Stimulated activated naive CD8-positive, alpha-beta T cell treated with anti-CD3 and anti-CD28 coated beads, Interleukin-15, Interleukin-2, amounts not matched to agents 100 ng/mL and 50 ng/mL, for 24 hours (primary cell): ENCODE measurements around the gene SHISAL2A.
A peak's percentile ranks its signal among the peaks of the same experiment; 100 is the strongest.

Experiments
- H3K27ac Mint-ChIP-seq: one replicate; pipeline ENCODE4 v1.8.0; 2021; ENCODE audit warnings: mild to moderate bottlenecking, mixed read lengths
- H3K27me3 Mint-ChIP-seq: one replicate; pipeline ENCODE4 v1.8.0; 2021; ENCODE audit warnings: mixed read lengths
- H3K36me3 Mint-ChIP-seq: one replicate; pipeline ENCODE4 v1.8.0; 2021; ENCODE audit warnings: low read depth, mixed read lengths
- H3K4me1 Mint-ChIP-seq: one replicate; pipeline ENCODE4 v1.8.0; 2021; ENCODE audit warnings: low read depth, mixed read lengths
- H3K4me3 Mint-ChIP-seq: one replicate; pipeline ENCODE4 v1.8.0; 2021; ENCODE audit warnings: mild to moderate bottlenecking, mixed read lengths
- H3K9me3 Mint-ChIP-seq: one replicate; pipeline ENCODE4 v1.8.0; 2021; ENCODE audit warnings: mixed read lengths

Gene SHISAL2A

GRCh38 chr1:52632732-52633290 is at the start of gene SHISAL2A:
Gene SHISAL2A, plus strand, starts transcription at chr1:52633168. Its CDS starts 326 bp downstream, at chr1:52633494.
- Mint-ChIP-seq H3K36me3 (peaks cover 3% of the 10 kb centered on the region), H3K4me3 (peak within 1 kb of the TSS; percentile 89), H3K4me1 (peaks cover 67% of the 10 kb centered on the region), H3K27ac (peak within 1 kb of the TSS; percentile 97), H3K9me3 (no peaks in the 10 kb centered on the region), H3K27me3 (no peaks in the 10 kb centered on the region)

DNA sequence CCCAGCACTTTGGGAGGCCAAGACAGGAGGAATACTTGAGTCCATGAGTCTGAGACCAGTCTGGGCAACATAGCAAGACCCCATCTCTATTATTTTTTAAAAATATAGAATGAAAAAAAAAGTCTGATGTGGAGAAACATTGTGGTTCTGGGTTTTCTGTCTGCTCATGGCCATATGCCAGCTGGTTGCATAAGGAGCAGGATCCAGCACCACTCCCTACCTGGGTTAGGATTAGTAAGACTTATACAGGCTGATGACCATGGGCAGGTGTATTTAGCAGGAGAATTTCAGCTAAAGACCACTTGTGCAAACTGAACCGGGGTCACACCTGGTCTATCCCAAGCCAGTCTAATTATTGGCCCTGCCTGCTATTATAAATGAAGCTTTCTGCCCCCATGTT is 47.5 kb upstream of the SHISAL2A start:
- Mint-ChIP-seq H3K36me3 (no peaks in the 10 kb centered on the region), H3K27me3 (no peaks in the 10 kb centered on the region), H3K27ac (no peak overlapping the region), H3K9me3 (no peaks in the 10 kb centered on the region), H3K4me3 (no peak overlapping the region), H3K4me1 (no peaks in the 10 kb centered on the region)

- Mint-ChIP-seq H3K4me1 (peaks cover 7% of the 10 kb centered on the region), H3K27me3 (no peaks in the 10 kb centered on the region), H3K36me3 (no peaks in the 10 kb centered on the region), H3K9me3 (no peaks in the 10 kb centered on the region), H3K27ac (no peak overlapping the region), H3K4me3 (no peak overlapping the region)
Observed at GRCh38 chr1:52588027-52588426, 44.9 kb upstream of the SHISAL2A start.

DNA sequence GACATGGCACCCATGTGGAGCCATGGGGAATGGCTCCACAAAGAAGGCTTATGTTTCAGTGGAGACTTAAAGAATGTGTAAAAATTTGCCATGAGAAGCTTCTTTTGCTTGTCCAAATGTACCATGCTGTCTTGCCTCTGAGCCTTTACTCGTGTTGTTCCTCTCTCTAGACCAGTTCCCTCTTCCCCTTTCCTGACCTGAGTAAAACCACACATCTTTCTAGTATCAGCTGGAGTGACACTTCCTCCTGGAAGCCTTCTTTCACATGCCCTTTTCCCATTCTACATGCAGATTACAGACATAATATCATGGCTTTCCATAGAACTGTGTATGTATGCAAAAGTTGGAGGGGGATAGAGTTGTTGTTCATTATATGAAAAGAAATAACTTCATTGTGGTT is 44.4 kb upstream of the SHISAL2A start:
- Mint-ChIP-seq H3K4me3 (no peak overlapping the region), H3K27me3 (no peaks in the 10 kb centered on the region), H3K9me3 (no peaks in the 10 kb centered on the region), H3K4me1 (peaks cover 7% of the 10 kb centered on the region), H3K27ac (no peak overlapping the region), H3K36me3 (no peaks in the 10 kb centered on the region)

- no peaks in the 10 kb centered on the region for H3K9me3 Mint-ChIP-seq
- peaks cover 7% of the 10 kb centered on the region for H3K4me1 Mint-ChIP-seq
- H3K27ac Mint-ChIP-seq = no peak overlapping the region
- no peaks in the 10 kb centered on the region for H3K36me3 Mint-ChIP-seq
- H3K27me3 Mint-ChIP-seq = no peaks in the 10 kb centered on the region
- H3K4me3 Mint-ChIP-seq = no peak overlapping the region
Observed at GRCh38 chr1:52590266-52590665, 42.7 kb upstream of the SHISAL2A start.

DNA sequence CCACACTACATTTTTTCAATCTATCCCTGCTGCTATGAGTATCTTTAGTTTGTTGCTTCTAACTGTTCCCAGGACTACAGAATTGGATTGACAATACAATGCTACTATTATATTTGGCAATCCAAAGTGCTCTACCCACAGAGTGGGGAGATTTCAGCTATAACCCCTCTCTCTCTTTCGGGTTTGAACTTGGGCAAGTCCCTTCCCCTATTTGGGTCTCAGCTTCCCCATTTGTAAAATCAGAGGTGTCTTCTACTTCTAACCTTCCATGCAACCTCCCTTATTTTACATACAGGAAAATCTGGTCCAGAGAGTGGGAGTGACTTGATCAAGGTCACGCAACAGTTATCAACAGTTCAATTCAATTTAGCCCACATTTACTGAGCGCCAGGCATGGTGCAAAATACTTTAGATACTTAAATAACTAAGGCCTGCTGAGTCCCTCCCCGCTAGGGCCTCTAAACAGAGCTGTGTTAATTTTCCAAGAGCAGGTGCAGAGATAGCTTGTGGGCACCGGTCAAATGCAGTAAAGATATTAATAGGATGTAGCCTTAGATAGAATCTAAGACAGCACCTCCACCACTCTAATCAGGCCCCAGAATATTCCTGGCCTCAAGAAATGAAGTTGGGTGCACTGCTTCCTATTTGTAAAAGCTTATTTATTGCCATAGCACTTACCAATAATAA is 40.2 kb upstream of the SHISAL2A start:
- H3K36me3 Mint-ChIP-seq = no peaks in the 10 kb centered on the region
- H3K9me3 Mint-ChIP-seq = no peaks in the 10 kb centered on the region
- peaks cover 10% of the 10 kb centered on the region for H3K4me1 Mint-ChIP-seq
- H3K27ac Mint-ChIP-seq = no peak overlapping the region
- H3K27me3 Mint-ChIP-seq = no peaks in the 10 kb centered on the region
- H3K4me3 Mint-ChIP-seq = no peak overlapping the region

- H3K36me3 Mint-ChIP-seq = no peaks in the 10 kb centered on the region
- H3K9me3 Mint-ChIP-seq = no peaks in the 10 kb centered on the region
- H3K27ac Mint-ChIP-seq = no peak overlapping the region
- no peak overlapping the region for H3K4me3 Mint-ChIP-seq
- no peaks in the 10 kb centered on the region for H3K27me3 Mint-ChIP-seq
- peaks cover 10% of the 10 kb centered on the region for H3K4me1 Mint-ChIP-seq
Observed at GRCh38 chr1:52593495-52593894, 39.5 kb upstream of the SHISAL2A start.

DNA sequence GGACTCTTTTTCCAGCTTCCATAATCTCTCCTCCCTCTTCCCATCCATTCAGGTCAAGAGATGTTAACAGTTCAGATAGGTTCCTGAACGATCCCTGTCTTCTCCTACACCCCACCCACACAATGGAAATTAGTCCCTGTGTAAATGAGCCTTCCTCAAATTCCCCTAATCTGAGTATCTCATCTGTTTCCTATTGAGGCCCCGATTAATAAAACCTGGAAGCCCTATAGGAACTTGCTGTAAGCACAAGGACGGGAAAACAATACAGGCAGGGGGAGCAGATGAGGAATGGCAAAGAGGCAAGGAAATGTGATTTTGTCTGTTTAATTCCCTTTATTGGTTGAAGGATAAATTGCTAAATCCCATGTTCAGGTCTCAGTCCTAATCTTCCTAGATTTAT is 37.9 kb upstream of the SHISAL2A start:
- Mint-ChIP-seq H3K27ac (no peak overlapping the region), H3K9me3 (no peaks in the 10 kb centered on the region), H3K4me1 (peaks cover 10% of the 10 kb centered on the region), H3K4me3 (no peak overlapping the region), H3K36me3 (no peaks in the 10 kb centered on the region), H3K27me3 (no peaks in the 10 kb centered on the region)

GRCh38 chr1:52597912-52598311 is 35.1 kb upstream of the SHISAL2A start:
- Mint-ChIP-seq H3K4me1 (peaks cover 11% of the 10 kb centered on the region), H3K9me3 (no peaks in the 10 kb centered on the region), H3K27me3 (no peaks in the 10 kb centered on the region), H3K4me3 (no peak overlapping the region), H3K27ac (no peak overlapping the region), H3K36me3 (no peaks in the 10 kb centered on the region)

DNA sequence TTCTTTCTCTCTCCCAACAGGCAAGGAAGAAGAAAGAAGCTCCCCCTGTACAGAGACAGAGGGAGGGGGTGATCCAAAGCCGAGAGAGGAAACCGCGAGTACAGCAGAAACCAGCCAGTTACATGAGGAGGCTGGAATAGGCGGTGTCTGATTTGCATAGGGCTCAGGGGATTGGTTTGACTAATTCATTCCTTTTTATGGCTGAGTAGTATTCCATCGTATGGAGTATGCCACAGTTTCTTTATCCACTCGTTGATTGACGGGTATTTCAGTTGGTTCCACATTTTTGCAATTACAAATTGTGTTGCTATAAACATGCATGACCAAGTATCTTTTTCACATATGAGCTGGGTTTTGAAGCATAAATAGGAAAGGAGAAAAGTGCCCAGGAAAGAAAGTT is 34.2 kb upstream of the SHISAL2A start:
- Mint-ChIP-seq H3K9me3 (no peaks in the 10 kb centered on the region), H3K27me3 (no peaks in the 10 kb centered on the region), H3K36me3 (no peaks in the 10 kb centered on the region), H3K27ac (no peak overlapping the region), H3K4me1 (peaks cover 20% of the 10 kb centered on the region), H3K4me3 (no peak overlapping the region)

DNA sequence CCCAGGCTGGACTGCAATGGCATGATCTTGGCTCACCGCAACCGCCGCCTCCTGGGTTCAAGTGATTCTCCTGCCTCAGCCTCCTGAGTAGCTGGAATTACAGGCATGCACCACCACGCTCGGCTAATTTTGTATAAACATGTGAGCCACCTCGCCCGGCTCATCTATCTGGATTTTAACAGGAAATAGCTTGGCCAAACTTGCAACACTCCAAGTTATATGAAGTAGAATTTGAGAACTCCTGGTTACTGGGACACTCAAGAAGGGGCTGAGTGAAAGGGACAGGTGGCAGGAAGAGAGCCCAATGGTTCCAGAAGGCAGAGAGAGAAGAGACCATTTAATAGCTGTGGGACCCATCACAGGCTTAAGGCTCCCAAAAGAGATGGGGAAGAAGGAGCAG is 33.7 kb upstream of the SHISAL2A start:
- Mint-ChIP-seq H3K4me1 (peaks cover 25% of the 10 kb centered on the region), H3K9me3 (no peaks in the 10 kb centered on the region), H3K36me3 (no peaks in the 10 kb centered on the region), H3K4me3 (no peak overlapping the region), H3K27me3 (no peaks in the 10 kb centered on the region), H3K27ac (no peak overlapping the region)

- H3K36me3 Mint-ChIP-seq = peaks cover 1% of the 10 kb centered on the region
- no peaks in the 10 kb centered on the region for H3K9me3 Mint-ChIP-seq
- peak overlapping the region; percentile 41 for H3K27ac Mint-ChIP-seq
- no peaks in the 10 kb centered on the region for H3K27me3 Mint-ChIP-seq
- no peak overlapping the region for H3K4me3 Mint-ChIP-seq
- peaks cover 31% of the 10 kb centered on the region for H3K4me1 Mint-ChIP-seq
Observed at GRCh38 chr1:52600533-52601179, 32.3 kb upstream of the SHISAL2A start.

DNA sequence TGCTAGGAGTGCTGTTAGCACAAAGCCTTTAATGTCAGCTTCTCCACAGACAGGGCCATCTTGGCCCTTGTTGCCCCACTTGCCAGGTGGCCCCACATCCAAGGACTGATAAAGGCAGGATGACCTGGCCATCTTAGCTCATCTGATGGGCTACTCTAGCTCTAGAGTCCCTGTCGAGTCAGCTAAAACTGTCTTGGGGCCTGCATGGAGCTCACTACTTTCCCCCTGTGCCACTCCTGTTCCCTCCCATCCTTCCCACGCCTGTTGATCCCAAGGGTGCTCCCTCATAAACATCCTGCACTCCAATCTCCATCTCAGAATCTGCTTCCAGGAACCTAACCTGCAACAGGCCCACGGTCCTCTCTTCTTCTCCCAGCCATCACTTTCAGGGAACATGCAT is 31.4 kb upstream of the SHISAL2A start:
- H3K4me1 Mint-ChIP-seq = peaks cover 37% of the 10 kb centered on the region
- peak overlapping the region; percentile 85 for H3K27ac Mint-ChIP-seq

DNA sequence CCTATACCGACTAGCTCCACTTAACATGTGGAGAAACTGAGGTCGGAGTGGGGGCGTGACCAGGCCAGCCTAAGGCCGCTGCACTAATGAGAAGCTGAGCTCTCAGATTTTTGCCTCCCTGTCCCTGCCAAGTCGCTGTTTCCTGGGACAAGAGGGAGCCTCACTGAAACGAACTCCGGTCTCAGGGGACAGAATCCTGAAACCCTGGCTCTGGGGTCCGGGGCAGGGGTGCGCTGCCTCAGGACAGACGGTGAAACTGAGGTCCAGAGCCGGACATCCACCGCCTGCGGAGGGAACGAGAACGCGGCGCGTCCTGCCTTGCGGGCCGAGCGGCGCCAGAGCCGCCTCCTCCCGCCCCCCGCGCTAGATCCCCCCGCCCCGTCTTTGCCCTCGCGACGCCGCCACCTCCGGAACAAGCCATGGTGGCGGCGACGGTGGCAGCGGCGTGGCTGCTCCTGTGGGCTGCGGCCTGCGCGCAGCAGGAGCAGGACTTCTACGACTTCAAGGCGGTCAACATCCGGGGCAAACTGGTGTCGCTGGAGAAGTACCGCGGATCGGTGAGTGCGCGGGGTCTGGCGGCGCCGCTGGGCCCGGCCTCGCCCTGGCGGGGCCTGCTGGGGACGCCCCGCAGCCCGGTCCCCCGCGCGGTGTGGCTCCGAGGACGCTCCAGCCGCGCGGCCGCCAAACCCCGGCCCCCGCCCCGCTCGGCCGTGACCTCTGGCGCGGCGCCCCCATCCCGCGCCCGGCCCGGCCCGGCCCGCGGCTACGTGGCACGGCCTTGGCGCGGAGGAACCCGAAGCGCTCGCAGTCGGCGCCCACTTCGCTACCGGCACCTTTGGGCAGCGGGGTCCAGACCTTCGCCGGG is 30.7 kb upstream of the SHISAL2A start, which contains the start of gene GPX7:
GPX7 (plus strand) TSS at position 381 of the 865 bp plus-strand sequence; CDS start at position 420, 39 bp downstream.
- Mint-ChIP-seq H3K36me3 (peaks cover 12% of the 10 kb centered on the region), H3K4me1 (peaks cover 37% of the 10 kb centered on the region), H3K27ac (peak within 1 kb of the TSS; percentile 94), H3K4me3 (peak within 1 kb of the TSS; percentile 88), H3K27me3 (no peaks in the 10 kb centered on the region), H3K9me3 (no peaks in the 10 kb centered on the region)

More for the DNA sequence above, 31.4 kb upstream of the SHISAL2A start:
- Mint-ChIP-seq H3K9me3 (no peaks in the 10 kb centered on the region), H3K36me3 (peaks cover 8% of the 10 kb centered on the region), H3K27me3 (no peaks in the 10 kb centered on the region), H3K4me3 (peak overlapping the region; percentile 77)
